ENCODE data around the gene AGPAT2.

Gene AGPAT2

DNA sequence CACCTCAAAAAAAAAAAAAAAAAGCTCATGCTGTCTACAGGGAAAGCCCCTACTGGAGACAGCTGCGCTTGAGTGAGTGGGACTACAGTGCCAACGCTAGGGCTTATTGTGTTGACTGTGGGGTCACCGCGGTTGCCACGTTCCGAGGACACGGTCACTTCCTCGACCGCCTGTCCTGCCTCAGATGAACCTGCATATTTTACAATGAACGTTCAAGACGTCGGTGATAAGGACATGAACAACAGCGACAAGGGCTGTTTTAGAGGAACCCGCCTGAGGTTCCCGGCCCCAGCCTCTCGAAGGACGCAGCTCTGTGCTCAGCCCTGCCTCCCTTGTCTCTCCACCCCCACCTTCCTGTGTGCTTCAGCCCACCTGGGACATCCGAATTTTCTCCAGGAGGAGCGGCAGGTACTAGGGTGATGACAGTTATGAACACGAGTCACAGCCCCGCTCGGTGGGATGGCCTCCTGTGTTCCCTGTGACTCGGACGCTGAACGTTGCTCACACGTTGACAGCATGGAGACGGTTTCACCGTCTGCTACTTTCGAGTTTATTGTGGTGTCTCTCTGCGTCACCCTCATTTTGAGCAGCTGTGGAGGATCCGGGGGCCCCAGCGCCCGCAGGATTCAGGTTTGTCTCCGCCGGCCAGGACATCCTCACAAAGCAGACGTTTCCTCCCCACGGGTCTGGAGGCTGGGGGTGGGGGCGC, 13.9 kb upstream of the AGPAT2 start:
- DNase-seq: peak; percentile 55

DNA sequence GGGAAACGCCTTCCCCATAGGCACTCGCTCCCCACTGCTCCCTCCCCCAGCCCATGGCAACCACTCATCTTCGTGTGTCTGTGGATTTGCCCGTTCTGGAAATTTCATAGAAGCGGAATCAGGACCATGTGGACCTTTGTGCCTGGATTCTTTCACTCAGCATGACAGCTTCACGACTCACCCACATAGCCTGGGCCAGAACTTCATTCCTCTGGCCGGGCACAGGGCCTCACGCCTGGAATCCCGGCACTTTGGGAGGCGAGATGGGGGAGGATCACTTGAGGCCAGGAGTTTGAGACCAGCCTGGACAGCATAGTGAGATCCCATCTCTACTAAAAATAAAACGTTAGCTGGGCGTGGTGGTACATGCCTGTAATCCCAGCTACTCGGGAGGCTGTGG, 13.0 kb upstream of the AGPAT2 start:
- no peak for DNase-seq

DNA sequence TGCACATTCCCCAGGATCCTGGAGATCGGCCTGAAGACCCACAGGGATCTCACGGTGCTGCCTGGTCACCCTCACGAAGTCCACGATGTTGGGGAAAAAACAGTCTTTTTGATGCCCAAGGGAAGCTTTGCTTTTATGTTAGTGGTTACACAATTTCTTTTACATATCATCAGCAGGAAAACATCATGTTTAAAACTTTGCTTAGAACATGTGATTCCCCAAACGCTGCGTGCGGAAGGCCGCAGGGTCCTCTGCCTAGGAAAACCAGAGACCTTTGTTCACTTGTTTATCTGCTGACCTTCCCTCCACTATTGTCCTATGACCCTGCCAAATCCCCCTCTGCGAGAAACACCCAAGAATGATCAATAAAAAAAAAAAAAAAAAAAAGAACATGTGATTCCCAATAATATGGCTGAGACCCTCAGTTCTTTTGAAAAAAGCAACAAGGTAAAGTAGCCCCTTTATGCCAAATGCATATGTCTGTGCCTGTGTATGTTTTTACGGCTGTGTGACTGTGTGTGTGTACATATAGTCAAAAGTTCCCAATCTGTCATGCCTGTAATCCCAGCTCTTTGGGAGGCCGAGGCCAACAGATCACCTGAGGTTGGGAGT, 11.5 kb upstream of the AGPAT2 start:
- DNase-seq: no peak

DNA sequence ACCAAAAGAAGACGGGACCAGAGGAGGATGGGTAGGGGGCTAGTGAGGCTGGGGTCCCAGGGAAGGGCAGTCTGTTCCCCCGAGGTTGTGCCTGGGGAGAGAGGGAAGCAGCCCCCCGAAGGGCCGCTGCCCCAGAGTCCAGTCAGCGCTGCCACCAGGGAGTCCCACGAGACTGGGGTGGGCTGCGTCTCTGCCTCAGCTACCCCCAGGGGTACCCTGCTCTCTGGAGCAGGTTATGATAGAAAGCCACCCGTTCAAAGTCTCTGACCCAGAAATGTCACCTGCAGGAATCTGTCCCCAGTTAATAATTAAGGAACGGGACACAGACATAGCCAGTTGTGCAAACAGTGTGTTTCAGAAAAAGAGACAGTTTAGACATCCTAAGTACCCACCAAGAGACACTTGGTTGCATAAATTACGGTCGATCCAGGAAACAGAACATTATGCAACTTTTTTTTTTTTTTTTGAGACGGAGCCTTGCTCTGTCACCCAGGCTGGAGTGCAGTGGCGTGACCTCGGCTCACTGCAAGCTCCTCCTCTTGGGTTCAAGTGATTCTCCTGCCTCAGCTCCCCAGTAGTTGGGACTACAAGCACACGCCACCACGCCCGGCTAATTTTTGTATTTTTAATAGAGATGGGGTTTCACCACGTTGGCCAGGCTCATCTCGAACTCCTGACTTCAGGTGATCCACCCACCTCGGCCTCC, 10.7 kb upstream of the AGPAT2 start:
- no peak for DNase-seq

DNA sequence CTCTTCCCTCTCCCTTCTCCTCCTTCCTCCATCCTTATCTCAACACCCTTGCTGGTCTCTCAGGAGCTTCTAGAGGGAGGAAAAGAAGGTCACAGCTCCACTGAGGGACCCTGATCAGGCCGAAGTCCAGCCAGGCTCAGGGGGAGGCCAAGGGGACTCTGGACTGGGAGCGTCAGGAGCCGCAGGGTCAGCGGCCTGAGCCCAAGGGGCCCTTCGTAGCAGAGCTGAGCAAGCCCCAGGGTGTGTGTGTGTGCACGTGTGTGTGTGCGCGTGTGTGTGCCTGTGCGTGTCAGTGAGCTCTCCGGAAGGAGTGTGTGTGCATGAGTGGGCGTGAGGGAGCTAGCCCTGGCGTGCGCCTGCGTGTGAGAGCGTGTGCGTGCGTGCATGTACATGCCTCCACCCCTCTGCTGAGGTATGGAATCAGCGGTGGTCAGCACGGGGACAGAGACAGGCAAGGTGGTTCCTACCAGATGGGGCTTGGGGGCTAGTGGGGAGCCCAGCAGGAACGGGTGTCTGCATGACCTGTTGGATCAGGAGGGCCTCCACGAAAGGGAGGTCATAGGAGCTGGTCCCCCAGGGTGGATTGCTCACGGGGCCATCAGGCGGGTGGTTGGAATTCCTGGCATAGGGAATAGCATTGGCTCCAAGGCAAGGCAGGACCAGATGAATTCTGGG, 10.0 kb upstream of the AGPAT2 start:
- no peak for DNase-seq

DNA sequence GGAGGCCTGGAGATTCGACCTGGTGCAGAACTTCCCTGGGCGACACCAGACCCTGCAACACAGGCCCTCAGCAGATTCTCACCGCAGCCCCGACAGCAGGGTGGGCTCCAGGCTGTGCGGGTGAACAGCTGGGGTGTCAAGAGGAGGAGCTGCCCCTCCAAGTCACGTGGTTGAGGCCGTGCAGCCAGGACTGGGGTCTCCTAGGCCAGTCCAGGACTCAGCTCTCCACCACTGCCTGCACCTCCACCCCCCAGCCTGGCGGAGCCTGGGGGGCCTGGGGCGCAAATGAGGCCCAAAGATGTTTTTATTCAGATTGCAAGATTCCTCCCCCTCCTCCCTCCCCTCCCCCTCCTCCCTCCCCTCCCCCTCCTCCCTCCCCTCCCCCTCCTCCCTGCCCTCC, 9.2 kb upstream of the AGPAT2 start:
- no peak for DNase-seq

DNA sequence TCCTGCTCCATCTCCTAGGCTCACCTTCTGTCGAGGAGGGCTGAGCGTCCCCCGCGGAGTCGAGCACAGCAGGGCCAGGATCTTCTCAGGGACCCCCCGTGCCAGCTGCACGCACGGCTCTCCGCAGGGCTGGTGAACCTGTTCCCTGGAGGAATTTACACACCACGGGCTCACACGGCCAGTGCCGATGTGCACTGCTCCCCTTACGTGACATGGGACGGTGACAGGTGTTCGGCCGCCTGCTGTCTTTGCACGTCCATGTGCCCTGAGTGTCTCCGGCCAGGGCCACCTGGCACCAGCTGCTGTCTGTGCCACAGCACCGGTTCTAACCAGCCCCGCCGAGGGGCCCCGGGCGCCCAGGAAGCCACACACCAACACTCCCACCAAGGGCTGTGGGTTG, 8.7 kb upstream of the AGPAT2 start:
- DNase-seq: no peak

DNA sequence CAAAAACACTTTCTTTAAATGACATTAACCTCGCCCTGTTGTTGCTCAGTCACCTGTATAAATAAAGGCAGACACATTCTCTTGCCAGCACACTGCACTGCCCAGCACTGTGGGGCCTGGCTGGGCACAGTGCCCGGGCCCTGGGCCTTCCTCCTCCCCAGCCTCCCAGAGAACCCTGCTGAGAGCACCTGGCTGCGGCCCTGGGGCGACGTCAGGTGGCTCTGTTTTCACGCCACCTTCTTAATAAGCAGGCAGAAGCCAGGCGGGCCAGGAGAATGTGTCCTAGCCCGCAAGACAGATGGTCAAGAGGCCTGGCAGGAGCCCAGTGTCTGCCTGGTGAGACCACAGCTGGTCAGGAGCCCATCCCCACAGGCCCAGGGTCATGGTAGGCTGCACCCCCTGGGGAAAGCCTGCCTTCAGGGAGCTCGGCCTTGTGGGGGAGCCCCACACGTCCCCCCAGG, 8.2 kb upstream of the AGPAT2 start:
- DNase-seq: no peak

DNA sequence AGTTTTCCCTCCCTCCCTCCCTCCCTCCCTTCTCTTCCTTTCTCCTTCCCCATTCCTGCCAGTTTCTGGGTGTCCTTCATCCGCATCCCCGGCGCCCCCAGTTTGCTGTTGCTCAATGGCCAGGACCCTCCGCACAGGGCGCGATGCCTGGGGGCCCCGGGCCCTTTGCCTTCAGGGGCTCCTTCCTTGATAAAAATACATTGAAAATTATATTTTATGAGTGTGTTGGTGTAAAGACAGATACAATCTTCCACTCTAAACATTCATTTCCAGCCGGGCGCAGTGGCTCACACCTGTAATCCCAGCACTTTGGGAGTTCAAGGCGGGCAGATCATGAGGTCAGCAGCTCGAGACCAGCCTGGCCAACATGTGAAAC, 7.6 kb upstream of the AGPAT2 start:
- no peak for DNase-seq

DNA sequence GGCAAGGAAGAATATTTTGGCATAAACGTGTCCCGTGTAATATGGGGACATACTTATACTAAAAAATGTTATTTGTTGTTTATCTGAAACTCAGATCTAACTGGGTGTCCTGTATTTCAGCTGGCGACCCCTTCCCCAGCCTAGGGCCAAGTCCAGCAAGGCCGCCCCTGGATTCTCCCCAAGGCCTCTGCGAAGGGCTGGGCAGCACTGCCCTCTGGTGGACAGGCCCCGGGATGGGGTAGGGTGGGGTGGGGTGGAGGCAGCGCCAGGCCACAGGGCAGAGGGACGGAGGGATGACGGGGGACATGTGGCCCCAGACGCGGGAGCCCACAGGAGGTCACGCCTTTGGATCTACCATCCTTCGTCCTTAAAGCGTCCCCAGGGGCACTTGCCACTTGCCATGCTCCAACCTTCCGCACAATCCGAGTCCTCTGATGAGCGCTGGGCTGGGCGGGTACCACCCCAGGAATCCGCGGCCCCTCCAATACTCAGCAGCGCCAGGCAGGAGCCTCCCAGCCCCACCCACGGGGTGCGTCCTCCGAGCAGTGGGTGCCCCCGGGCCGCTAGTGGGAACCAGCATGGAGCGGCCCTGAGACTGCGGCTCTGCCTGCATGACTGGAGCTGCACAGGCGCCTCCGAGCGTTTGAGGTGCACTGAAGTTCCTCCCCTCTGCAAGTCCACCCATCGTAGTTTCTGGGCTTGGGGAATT, 7.1 kb upstream of the AGPAT2 start:
- DNase-seq: no peak

DNA sequence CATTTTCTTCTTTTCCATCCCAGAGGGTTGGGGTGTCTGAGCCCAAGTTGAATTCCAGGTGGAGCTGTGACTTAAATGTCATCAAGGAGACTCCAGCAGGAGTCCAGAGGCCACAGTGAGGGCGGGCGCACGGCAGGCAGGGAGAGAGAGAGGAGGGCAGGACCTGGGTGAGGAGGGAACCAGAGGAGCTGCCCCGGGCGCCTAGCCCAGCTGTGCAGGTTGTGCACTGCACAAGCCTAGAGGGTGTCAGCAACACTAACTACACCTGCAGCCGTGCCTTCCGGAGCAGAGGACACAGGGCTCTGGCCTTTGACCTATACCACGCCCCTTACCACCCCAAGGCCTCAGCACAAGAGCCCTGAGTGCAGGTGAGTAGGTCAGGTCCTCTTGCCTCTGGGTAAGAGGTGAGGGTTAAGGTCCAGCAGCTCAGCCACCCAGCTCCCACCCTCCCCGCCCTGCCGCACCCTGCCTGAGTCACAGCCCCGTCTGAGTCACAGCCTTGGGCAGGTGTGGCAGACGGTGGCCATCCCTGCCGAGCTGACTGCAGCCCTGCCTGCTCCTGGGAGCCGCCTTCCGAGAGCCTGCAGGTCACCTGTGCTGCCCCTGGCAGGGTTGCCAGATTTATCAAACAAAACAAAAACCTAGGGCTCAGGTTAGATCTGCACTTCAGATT, 6.4 kb upstream of the AGPAT2 start:
- no peak for DNase-seq

DNA sequence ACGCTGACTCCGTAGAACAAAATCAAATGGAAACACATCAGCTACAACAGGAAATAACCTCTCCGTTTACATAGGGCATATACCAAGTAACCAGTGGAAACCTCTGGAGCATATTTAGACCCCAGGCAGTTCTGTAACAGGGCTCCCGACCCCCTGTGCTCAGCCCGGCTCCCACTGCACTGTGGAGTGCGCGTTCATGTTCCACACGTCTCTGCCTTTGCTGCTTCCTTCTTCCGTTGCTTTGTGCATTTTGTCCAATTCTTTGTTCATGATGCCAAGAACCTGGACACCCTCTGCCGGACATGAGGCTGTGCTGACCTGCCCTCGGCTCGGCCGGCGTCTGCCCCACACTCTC, 5.9 kb upstream of the AGPAT2 start:
- DNase-seq: no peak

DNA sequence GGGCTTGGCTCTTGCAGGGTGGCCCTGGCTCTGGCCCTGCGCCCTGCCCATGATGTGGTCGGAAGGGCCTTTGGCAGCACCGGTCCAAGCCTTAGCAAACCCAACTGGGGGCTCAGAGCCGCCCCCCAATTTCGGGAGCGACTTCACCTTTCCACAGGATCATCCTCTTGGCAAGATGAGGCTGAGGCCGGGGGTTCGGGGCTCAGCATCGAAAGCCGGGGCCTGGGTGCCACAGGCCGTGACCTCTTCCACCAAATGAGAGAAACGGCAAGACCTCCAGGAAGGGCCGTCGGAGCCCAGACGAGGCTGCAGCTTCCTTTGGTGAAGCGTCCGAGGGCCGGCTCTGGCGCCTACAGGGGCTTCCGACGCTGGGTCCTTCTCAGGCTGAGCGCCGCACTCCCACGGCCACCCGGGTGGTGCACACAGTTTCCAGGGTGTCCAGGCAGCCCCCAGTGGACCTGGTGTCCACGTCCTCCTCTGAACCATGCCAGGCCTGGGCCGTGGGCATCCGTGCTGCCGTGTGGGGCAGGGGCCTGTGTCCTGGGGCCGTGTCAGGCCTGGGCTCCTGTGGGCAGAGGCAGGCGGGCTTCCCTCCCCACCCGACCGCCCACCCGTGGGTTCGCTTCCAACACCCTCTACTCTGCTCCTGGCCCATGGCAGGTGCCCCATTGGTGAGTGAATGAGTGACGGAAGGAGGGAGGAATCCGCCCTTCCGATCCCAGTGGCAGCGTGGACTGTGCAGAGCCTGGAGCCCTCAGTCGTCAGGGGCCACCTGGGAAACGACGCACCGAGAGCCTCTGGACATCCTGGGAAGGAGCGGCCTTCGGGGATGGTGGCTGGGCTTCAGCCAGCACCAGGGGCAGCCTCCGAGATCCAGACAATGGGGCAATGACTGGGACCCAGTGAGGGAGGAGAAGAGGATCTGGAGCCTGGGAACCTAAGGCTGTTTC, 5.2 kb upstream of the AGPAT2 start:
- no peak for DNase-seq

DNA sequence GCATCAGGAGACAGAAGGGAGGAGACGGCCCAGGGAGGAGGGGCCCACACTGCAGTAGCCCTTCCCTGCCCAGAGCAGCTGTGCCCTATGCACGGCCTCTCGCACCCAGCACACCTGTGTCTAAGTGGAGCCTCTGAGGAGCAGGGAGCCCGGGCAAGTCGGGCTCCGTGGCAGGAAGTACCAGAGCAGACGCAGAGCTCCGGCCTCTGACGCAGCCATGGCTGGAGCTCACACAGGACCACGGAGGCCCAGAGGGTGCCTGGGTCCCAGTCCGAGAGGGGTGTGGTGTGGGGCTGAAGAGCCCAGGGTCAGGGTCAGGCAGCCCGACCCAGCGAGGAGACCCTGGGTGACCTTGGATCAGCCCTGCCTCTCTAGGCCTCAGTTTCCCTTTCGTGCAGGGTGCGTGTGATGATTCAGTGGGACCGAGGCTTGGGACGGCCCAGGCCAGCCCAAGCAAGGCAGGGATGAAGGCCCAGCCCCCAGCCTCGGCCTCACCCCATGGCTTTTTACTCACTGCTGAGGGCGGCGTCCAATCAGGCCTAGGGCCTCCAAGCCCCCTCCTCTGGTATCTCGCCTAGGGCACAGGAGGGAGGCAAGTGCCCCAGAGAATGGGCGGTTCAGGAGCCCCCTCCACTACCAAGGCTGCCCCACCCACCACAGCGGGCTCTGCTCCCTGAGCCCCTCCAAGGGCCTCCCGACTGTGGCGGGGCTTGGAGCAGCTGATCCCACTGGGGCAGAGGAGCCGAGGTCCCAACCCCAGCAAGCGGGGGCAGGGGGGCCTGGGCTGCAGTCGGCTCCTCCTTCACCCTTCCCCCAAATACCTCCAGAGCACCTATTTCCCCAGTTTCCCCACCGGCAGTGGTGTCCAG, 4.3 kb upstream of the AGPAT2 start:
- no peak for DNase-seq

DNA sequence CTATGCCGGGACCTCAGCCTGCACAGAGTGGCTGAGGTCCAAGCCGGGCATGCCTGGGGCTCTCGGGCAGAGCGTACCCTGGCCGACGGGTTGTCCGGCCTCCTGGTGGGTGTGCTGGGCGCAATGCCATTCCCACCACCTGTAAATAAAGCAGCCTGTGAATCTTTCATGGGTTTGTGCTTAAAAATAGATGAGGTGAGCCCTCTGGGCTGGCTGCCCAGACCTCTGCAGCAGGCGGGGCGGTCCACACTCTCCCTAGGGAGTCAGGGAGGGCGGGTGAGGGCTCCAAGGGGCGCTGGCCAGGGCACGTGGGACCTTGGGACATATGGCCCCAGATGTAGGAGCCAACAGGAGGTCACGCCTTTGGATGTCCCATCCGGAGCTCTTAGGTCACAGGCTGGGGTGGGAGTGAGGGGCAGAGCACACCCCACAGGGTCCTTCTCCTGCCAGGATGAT, 3.6 kb upstream of the AGPAT2 start:
- no peak for DNase-seq

DNA sequence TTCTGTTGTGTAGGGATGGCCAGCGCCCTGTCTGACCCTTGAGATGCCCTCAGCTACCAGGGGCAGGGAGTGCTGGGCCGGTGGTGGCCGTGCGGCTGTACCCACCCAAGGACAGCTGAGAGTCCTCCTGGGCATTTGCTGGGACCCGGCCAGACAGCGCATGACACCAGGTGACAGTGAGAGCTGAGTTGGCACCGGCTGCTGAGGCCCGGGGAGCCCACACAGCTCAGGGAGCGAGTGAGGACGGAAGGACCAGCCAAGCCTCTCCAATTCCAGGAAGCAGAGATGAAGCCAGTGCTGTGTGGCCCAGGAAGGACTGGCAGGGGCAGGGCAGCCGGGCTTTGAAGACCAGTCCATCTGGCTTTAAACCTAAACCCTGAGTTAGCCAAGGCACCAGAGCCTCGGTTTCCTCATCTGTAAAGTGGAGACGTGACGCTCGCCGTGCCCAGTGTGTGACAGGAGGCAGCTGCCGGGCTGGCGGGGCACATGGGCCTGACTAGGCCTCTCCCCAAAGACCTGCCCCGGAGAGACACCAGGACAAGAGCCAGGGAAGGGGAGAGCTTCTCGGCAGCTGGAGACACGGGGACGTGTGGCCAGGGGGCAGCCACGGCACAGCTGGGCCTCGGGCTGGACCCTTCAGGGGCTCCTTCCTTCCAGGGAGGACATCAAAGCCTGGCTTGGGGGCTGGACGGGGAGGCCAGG, 3.0 kb upstream of the AGPAT2 start:
- no peak for DNase-seq

DNA sequence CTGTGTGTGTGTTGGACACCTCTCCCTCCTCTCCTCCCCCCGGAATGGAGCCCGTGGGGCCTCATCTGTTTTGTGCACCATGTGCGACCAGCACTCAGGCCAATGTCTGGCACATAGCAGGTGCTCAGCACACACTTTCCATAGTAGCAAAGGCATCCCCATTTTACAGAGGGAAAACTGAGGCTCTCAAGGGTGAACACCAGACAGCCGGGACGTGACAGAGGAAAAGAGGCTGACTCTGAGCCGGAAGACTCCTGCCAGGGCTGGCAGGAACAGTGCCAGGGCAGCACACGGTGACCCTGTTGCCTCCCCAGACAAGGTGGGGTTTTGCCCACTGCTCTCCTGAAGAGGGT, 1.8 kb upstream of the AGPAT2 start:
- DNase-seq: no peak

DNA sequence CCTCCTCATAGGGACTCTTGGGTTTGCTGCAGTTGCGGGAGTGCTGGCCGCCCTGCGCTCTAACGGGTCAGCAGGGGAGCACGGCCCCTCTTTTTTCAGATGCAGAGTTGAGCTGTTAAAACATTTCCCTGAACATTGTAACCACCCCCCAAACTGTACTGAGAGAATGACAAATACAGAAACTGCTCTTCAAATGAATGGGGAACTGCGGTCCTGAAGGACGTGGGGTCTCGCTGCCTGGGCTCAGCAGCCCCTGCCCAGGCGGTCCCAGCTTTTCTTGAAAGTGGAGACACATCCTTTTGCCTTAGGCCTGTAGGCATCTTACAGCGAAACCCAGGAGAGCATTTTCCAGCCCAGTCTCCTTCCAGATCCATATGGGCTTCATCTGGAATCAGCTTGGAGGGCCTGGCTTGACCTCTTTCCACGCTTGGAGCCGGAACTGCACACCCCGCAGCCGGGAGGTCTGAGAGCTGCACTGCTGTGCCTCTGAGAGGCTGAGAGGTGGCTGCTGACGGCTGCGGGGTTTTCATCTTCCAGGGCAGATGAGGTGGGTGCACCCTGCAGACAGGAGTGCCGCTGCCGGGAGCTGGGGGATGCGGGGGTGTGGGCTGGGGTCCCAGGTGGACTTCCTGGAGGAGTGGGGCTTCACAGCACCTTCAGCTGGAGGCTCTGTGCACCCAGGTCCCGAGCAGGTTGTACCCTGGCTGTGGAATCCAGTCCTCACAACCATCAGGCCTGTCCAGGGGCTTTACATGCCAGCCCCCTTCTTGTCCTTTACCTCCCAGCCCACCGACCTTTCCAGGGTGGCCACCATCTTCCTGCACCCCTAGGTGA, 1.2 kb upstream of the AGPAT2 start:
- no peak for DNase-seq

DNA sequence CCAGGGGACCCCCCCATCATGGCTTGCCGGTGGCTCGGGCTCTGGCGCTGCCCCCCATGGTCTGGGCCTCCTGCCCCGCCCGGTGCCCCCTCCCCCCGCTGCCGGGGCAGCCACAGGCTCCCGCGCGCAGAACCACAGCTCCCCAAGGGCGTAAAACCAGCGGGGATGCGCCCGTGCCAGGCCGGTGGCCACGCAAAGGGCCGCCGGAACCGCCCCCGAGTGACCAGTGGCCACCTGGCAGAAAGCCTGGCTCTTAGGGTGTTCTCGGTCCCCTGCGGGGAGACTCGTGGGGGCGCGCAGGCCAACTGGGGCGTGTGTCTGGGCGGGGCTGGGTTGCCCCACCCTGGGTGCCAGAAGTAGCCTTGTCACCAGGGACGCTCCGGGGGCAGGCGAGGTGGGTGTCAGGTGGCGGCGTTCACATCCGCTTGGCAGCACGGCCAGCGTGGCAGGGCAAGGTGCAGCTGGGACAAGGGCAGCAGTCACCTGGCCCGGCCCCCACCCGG, 515 bp upstream of the AGPAT2 start:
- DNase-seq: no peak

Measured in activated CD8-positive, alpha-beta memory T cell treated with anti-CD3 and anti-CD28 coated beads, Interleukin-2, amount 50 U/mL, for 4 hours (primary cell).